ENCODE measurements around the gene AOAH.

AOAH gene

DNA sequence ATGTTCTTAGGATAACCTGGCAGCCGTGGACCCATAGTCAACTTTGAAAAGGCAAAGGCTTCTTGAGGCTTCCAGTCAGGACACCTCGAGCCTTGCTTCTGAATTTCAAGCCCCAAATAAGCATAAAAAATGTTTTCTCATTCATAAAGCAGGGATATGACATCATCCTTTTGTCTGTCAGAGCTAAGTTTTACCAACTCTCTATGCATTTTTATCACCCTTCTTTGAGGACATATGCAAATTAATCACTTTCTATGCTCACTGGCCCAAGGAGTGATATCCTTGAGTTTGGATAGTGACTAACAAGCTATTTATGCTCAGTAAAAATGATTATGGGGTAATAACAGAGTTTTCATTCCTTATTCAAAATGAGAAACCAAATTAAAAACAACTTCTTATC, 175.3 kb downstream of the AOAH start:
- DNase-seq (ENCODE audit: low read depth in 2 of 2), result no peak

DNA sequence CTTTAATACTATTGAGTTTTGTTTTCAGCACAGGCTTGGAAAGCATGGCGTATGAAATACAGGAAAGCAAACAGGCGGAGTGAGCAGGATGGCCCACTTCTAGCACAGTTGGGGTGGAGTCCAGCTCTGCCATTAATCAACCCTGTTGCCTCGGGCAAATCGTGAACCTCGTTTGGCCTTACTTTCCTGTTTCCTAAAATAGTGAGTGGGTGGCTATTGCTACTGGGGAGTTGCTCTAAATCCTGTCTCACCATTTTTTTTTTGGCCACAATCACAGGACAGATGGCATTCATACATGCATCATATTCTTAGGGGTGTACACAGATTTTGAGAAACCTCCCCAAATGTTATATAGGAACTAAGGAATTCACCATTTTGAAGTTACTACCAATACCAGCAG, 176.9 kb downstream of the AOAH start:
- no peak for DNase-seq (ENCODE audit: low read depth in 2 of 2)

DNA sequence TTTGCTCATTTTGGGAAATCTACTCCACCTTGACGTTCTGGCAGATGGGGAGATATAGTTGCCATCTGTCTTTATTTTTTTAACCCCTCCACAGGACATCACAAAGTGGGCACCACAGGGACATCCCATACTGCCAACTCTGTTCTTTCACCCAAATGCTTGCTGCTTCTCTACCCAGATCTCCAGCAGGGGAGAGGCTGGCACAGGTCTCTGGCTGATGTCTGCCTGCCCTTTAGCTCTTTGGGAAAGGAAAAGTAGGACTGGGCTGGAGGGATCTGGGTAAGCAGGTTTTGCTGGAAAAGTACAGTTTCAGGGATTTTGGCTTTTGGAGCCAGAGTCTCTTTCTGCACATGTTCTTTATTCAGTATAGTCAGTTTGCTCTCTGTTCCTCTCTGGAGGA, 178.0 kb downstream of the AOAH start:
- no peak for DNase-seq (ENCODE audit: low read depth in 2 of 2)

DNA sequence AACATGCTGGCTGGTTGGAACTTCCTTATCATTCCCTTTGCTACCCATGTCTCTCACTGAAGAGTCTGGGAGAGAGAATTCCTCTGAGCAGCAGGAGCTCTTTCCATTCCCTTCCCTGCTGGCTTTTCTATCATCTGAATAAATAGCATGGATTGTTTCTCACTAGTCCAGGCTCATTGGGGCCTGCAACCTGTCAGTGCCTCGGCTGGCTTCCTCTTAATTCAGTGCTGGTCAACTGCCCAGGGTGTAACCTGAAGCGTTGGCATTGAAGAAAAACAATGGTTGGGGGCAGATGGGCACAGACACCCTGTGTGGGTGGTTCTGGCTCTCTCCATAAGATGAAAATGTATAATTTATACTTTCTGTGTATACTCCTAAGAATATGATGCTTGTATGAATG, 179.0 kb downstream of the AOAH start:
- DNase-seq (ENCODE audit: low read depth in 2 of 2), result no peak

DNA sequence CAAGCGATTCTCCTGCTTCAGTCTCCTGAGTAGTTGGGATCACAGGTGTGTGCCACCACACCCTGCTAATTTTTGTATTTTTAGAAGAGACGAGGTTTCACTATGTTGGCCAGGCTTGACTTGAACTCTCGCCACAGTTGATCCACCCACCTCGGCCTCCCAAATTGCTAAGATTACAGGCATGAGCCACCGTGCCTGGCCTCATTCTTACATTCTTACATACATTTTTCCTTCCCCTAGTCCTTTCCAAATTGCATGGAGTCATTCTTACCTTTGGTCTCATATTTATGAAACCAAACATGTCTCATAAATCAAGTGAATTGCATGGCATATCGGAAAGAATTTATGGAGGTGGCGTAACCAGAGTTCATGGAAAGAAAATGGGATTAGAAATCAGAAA, 186.2 kb downstream of the AOAH start:
- DNase-seq (ENCODE audit: low read depth in 2 of 2), result no peak

DNA sequence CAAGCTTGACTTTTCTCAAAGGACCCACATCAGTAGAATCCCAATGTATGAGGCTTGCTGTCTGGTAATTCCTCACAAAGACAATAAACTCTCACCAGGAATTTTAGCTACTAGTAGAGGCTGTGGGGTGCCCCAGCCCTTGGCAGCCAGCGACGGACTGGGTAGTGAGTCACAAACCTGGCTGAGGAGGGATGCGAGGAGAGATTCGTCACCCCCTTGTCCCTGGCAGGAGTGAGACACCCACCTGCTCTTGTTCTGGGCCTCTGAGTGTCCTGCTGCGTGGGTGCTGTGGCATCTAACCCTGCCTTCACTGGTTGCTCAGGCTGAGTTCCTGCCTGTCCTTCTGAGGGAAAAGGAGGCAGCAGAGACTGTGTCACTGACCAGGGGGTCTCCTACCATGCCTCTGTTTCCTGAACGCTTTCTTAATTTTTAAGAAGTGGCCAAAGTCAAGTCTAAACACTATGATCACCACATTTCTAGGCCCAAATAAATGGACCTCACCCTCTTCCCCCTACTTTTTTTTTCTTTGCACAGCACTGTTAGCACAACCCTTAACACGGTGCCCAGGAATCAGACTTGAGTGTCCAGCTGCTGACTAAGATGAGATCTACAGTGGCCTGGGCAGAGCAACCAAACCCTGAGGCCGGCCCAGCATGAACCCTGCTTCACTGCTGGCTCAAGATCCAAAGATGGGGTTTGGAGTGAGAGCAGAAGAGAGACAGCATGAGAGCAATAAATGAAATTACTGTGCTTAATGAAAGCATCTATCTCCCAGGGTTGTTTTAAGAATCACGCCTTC, 188.2 kb downstream of the AOAH start:
- no peak for DNase-seq (ENCODE audit: low read depth in 2 of 2)

DNA sequence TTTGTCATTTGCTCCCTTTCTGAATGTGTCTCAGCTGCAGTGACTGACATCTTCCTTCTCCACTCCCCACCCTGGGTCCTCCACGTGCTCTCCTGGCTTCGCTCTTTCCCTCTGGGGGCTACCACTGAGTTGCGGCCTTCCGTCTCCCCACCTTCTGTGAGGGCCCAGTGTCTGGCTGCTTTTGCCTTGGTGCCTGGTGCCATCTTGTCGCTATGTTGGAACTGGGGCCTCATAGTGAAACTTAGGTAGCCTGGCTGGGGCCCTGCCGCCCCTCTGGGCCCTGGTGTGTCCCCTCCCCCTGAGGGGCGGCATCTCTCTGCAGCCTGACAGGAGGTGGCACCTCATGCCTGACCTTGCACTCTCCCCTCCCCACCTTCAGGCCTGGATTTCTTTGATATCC, 190.6 kb downstream of the AOAH start:
- DNase-seq (ENCODE audit: low read depth in 2 of 2), result no peak

DNA sequence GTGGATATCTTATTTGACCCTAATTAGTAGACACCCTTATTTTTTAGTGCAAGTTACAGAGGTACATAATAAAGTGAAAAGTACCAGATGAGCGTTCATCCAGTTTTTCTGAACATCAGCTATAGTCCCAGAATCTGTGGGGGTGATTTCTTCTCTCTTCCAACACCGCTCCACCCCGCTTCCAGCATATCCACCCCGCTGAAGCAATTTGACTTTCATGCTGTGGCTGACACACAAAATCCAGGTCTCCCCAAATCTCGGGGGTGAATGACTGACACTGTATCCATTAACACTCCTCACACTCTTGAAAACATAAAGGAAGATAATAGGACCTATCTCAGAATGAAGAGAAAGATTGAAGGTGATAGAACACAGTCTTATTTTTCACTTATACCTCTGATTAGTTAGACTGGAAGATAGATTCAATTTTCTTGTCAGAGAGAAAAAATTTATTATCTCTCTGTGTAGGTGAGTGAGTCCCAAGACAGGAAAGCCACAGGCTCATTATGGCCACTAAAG, 191.3 kb downstream of the AOAH start:
- no peak for DNase-seq (ENCODE audit: low read depth in 2 of 2)

DNA sequence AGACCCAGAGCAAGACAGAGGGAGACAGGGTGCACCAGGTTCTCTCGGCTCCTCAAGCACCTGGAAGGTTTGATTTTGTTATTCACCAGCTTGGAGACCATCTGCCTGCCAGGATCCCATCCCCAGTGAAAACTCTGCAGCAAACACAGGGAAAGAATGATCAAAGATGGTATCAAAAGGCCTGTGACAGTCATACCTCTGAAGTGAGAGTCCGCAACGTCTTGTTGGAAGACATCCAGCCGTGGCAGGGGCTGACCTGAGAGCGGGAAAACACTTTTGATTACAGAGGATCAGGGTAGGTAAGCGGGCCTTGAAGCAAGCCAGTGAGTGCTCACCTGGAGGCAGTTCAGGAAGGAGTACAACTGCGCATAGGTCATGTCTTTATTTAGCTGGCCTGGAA, 192.3 kb downstream of the AOAH start:
- DNase-seq (ENCODE audit: low read depth in 2 of 2), result no peak

DNA sequence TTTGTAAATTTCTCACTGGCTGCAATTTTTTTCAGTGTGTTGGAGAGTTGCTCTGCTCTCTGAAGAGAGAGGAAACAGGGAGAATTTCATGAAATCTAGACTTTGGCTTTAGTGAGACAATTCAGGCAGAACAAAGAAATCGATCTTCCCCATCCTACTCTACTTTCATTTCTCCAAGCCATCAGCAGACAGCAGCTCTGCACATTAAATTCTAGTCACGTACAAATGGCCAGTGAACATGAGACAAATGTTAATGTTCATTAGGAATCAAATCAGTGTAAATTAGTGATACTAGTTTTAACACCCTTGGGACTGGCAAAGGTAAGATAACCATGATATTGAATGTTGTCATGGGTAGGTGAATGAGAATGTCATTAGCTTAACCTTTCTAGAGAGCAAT, 193.8 kb downstream of the AOAH start:
- no peak for DNase-seq (ENCODE audit: low read depth in 2 of 2)

DNA sequence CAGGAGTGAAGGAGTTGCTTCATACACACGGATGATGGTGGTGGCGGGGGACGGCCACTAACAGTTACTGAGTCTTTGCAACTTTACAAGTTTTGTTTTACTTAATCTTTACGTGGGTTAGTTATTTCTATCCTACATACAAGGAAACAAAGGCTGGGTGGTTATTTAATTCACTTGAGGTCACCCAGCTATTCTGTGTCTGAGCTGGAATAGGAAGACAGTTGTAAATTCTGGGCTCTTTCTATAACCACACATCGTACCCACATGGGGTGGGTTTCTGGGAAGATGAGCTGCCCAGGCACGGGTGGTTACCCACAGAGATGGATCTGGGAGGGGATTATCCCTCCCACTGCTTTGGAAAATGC, 196.8 kb downstream of the AOAH start:
- DNase-seq (ENCODE audit: low read depth in 2 of 2), result no peak

DNA sequence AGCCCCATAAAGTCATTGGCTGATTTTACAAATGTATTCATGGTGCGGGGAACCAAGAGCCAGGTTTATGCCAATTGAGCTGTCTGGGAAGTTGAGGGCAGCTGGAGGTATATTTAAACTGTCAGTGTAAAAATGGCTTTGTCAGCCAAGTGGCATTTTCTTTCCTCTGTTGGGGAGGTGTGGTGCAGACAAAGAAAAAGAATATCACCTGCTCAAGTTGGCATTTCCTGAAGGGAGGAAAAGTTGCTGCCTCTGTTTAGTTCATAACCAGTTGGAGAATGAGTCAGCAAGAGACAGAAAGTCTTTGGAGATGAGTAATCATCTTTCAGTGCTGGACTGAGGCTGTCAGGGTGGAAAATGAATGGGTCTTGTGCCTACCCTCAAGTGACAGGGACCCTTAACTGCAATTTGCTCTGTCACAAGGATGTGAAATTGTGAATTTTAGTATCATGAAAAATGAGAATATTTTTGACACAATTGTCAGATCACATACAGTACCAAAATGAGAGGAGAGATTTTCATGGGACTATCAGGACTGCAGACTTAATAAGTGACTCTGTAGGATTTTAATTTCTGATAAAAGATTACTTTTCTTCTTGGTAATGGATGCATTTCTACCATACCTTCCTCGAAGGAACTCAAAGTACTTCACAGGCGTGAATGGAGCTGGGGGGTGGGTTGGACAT, 197.3 kb downstream of the AOAH start:
- DNase-seq (ENCODE audit: low read depth in 2 of 2), result no peak

DNA sequence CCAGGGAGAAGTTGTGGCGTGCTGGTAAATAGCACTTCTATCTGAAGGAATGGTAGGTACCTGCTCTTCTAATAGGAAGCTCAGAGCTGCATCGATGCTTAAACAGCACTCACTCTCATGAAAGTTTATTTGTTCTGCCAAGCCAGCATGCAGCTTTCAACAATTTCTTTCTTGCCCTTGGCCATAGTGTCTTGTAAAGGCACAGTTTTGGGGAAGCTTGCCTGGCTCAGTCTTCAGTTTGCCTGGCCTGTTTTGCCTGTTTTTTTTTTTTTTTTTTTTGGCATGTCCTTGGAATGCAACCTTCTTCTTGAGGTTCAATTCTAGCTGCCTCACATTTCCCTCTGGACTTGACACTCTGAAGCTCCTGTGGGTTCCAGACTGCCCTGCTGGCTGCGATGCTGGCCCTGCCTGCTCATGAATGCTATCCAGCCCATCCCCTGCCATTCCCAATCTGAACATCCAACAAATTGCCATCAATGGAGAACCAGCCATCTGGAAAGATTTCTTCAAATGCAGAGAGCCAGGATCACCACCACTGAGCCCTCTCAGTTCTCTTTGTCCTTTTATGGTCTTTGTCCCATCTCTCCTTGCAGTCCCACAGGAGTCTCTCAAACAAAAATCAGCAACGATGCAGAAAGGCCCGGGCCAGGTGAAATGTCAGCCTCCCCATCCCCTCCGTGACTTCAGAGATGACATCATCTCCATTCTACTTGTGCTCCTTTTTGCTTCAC, 200.8 kb downstream of the AOAH start:
- no peak for DNase-seq (ENCODE audit: low read depth in 2 of 2)

DNA sequence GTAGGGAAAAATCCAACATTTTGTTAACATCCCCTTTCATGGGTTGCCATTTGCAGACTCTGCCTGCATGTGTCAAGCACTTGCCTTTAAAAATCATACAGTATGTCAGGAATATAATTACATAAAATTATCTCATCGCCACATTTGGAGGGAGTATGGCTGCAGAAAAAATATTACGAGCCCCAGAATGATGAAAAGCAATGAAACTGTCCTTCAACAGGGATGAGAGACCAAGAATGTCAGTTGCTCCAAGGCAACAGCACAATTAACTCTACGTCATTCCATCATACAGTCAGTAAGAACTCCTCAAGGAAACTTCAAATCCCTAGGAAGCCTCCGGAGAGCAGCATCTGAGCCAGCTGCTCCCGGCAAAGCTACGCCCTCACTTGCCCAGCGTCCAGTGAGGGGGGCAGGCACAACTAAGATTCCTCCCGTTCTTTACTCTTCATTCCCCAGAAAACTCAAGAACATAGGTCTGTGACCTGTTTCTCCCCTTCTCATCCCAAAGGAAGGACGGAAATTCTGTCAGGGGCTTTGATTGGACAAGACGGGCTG, 201.8 kb downstream of the AOAH start:
- no peak for DNase-seq (ENCODE audit: low read depth in 2 of 2)

DNA sequence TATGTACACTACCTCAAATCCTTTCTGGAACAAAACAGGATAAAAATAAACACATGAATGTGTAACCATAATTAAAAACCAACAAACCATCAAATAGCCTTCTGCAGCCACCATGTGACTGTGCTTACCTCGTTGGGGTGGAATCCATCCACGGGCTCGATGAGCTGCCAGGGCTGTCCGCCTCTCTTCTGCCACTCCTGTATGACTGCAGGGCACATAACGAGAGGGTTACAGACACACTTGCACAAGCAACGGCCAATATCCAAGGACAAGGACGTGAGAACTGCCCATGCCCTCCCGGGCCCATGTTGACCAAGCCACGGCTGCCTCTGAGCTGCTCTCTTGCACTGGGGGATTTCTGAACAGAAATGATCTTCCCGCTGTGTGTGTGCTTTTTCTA, 202.4 kb downstream of the AOAH start:
- no peak for DNase-seq (ENCODE audit: low read depth in 2 of 2)

DNA sequence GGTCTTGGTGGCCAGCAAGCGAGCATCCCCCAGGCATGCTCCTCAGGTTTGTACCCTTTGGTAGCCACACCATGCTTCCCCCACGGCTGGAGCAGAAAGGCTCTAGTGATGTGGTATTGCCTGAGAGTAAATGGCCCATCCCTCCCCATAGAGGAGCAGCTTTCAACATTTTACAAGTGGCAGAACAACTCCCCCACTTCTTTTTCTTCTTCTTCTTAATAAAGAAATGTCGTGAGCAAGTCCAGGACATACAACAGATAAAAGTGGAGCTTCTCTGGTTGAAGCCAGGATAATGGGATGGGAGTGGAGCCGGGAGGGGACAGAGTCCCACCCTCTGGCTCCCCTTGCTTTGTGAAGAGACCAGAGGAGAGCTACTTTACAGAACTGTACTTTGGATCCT, 203.2 kb downstream of the AOAH start:
- no peak for DNase-seq (ENCODE audit: low read depth in 2 of 2)

DNA sequence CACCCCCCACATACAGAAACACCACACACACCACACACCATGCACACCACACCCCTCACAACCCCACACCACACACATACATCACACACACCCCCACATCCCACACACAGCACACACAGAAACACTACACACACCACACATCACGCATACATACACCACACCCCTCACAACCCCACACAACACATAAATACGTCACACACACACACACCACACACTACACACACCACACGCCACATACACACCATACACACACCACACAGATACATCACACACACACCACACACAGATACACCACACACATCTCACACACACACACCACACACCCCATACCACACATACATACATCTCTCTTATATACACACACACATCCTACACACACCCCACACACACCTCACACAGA, 208.4 kb downstream of the AOAH start:
- DNase-seq (ENCODE audit: low read depth in 2 of 2), result no peak

DNA sequence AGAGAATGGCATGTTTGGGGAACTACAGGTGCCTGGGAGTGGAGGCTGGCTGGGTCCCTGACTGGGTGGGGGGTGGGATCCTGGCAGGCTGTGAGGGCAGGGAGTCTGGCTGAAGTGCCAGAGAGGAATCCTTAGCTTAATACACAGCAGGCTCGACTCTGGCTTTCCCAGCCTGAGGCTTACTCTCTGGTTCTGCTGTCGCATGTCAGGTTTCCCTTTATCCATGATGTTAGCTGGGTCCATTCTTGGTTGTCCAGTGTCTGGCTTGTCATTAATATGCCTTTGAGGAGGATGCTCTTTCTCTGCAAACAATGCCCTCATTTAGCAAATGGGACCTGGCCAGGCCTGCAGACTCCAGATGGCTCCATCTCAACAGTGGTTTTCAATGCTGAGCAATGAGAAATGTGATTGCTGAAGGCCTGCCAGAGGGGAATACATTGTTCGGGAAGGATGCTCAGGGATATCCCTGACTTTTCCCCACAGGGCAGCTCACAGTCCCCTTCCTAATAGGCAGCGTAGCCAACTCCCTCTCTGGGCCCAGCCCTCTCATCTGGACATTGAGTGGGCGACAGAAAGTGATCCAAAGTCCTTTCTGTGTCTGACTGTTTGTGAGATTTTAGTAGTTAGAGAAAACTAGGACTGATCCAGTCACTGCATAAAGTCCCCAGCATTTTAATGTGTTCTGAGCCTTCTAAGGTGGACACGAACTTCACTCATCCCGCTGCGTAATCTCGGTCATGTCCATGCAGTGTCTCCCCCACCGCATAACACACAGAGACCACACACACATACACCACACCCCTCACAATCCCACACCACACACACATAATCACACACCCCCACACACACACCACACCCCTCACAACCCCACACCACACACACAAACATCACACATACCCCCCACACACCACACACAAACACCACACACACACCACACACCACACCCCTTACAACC, 209.7 kb downstream of the AOAH start:
- no peak for DNase-seq (ENCODE audit: low read depth in 2 of 2)

DNA sequence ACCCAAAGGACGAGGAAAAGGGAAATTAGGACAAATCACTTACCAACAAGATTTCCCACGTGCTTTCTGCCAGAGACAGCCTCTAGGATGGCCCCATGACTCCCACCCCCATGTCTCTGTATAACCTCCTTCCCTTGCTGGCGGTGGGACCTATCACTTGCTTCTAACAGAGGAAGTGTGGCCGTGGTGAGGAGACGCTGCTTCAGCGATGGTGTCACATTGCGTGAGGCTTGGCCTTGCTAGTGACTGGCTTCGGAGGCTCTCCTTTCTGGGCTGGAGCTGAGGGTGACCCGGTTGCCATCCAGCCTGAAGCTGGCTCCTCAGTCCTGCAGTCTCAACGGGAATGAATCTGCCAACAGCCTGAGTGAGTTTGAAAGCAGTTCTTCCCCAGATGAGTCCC, 210.9 kb downstream of the AOAH start:
- DNase-seq (ENCODE audit: low read depth in 2 of 2), result no peak

DNA sequence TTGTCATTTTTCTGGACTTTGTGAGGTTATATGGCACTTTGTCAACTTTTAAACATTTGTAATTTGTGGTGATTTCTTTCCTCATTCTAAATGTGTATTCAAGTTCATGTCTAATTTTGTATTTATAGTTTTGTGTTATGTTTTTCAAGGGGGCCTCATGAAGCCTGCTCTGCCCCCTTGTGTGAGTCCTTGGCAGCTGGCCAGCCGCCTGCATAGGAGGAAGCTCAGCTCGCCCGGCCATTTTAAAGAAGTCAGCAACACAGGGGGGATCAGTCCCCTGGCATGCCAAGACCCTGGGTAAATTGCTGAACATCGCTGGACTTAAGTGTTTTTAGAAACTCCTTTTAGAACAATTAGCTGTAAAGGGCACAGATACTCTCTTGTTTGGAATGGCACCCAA, 211.7 kb downstream of the AOAH start:
- no peak for DNase-seq (ENCODE audit: low read depth in 2 of 2)

DNA sequence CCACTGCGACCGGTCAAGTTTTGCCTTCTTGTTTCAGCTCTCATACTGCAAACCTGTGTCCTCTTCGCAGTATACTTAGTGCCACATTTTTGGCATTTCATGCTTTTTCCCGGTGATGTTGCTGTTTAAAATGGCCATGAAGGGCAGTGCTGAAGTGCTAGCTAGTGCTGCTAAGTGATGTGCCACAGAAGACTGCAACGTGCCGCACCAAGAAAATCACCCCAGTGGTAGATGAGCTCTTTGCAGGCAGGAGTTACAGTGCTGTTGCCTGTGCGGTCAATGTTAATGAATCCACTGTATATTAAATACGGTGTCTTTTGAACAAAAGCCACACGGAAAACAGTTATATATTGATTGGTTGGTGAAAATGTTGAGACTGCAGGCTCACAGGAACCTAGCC, 214.3 kb downstream of the AOAH start:
- DNase-seq (ENCODE audit: low read depth in 2 of 2), result no peak
